CD4-positive, alpha-beta T cell treated with Interferon alpha-2 for 1 hour (primary cell): Measurements from ENCODE around the gene GPX5.
A peak's percentile ranks its signal among the peaks of the same experiment; 100 is the strongest.

Experiments used
- DNase-seq, 2 donors: peaks; one replicate each; pipeline ENCODE4 v3.0.0-alpha.2; 2020 to 2022

GPX5 gene

GRCh38 chr6:28563430-28564095 is 37.9 kb downstream of the GPX5 start:
- no peak for DNase-seq

GRCh38 chr6:28565823-28566526 is 40.3 kb downstream of the GPX5 start:
- DNase-seq = no peak

GRCh38 chr6:28566527-28567252 is 41.0 kb downstream of the GPX5 start:
- no peak for DNase-seq

- no peak for DNase-seq
Measured at GRCh38 chr6:28567506-28567905, 41.8 kb downstream of the GPX5 start.

- DNase-seq = no peak
Measured at GRCh38 chr6:28568515-28569108, 42.9 kb downstream of the GPX5 start.

- DNase-seq = no peak
Measured at GRCh38 chr6:28569748-28570147, 44.1 kb downstream of the GPX5 start.

- DNase-seq = peak in 1 of 2 donors; percentile 16
Measured at GRCh38 chr6:28580475-28580874, 54.8 kb downstream of the GPX5 start.

- no peak for DNase-seq
Measured at GRCh38 chr6:28583463-28583862, 57.8 kb downstream of the GPX5 start.
